ENCODE measurements around the gene GABRA4.

DNA sequence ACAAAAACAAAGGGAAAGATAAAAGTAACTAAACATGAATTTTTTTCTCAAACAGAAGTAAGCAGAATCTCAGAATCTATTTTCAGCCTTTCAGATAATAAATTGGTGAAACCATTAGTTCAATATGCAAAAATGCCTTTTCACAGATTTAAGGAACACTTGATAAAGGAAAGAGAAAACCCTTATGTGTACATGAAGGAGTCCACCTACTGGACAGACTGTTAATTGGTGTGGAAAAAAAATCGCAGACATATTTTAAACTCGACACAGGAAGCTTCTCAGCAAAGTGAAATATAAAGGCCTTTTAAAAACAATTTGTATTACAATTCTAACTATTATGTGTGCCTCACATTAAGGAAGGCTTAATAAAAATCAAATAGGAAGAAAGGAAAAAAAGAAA lies 106.7 kb downstream of the GABRA4 start:
- TF ChIP-seq, protein P1, sequence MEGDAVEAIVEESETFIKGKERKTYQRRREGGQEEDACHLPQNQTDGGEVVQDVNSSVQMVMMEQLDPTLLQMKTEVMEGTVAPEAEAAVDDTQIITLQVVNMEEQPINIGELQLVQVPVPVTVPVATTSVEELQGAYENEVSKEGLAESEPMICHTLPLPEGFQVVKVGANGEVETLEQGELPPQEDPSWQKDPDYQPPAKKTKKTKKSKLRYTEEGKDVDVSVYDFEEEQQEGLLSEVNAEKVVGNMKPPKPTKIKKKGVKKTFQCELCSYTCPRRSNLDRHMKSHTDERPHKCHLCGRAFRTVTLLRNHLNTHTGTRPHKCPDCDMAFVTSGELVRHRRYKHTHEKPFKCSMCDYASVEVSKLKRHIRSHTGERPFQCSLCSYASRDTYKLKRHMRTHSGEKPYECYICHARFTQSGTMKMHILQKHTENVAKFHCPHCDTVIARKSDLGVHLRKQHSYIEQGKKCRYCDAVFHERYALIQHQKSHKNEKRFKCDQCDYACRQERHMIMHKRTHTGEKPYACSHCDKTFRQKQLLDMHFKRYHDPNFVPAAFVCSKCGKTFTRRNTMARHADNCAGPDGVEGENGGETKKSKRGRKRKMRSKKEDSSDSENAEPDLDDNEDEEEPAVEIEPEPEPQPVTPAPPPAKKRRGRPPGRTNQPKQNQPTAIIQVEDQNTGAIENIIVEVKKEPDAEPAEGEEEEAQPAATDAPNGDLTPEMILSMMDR (conservative IDR thresholded peaks at IDR 0.05), result peak; percentile 55
- no peak for TF ChIP-seq ZFX (IDR thresholded peaks at IDR 0.05)

Data from C4-2B (cell line).